H1 (cell line): ENCODE data around the gene CD96.

ENCODE experiments used
- CHD1 ChIP-seq: IDR thresholded peaks from 2 replicates; pipeline ENCODE4 v1.6.1; 2012; ENCODE audit warnings: low read depth, low read length, improper control_type of control experiment
- CTCF ChIP-seq, 3 experiments: IDR thresholded peaks; 1 replicate in 2 of 3; 2 replicates in 1 of 3; pipeline versions ENCODE4 v1.5.1 to v1.6.1; 2011; ENCODE audit warnings: low read length in 3 of 3, mild to moderate bottlenecking in 3 of 3, inconsistent platforms in 2 of 3, low read depth in 1 of 3, moderate library complexity in 1 of 3; ENCODE audit not compliant: insufficient read depth in 1 of 3; ENCODE audit errors: control extremely low read depth in 1 of 3
- EP300 ChIP-seq, 2 experiments: IDR thresholded peaks; 1 replicate in 1 of 2; 2 replicates in 1 of 2; pipeline ENCODE4 v1.6.1; 2011 to 2012; ENCODE audit warnings: low read depth in 2 of 2, low read length in 2 of 2, mild to moderate bottlenecking in 2 of 2, borderline replicate concordance in 1 of 2, inconsistent platforms in 1 of 2, moderate library complexity in 1 of 2
- MAX ChIP-seq: IDR thresholded peaks from 2 replicates; pipeline ENCODE4 v1.6.1; 2012; ENCODE audit warnings: inconsistent platforms
- POLR2A ChIP-seq, 2 experiments: IDR thresholded peaks; 1 replicate in 1 of 2; 2 replicates in 1 of 2; pipeline ENCODE4 v1.6.1; 2011; ENCODE audit warnings: low read depth in 2 of 2, low read length in 2 of 2, mild to moderate bottlenecking in 2 of 2; ENCODE audit errors: control extremely low read depth in 1 of 2
- RFX5 ChIP-seq: IDR thresholded peaks from 2 replicates; pipeline ENCODE4 v1.6.1; 2011; ENCODE audit warnings: low read depth, low read length, improper control_type of control experiment, borderline replicate concordance

- no peak for TF ChIP-seq EP300 (IDR thresholded peaks at IDR 0.05; ENCODE audit: borderline replicate concordance in 1 of 2, low read depth in 2 of 2, low read length in 2 of 2)
- TF ChIP-seq CTCF (IDR thresholded peaks at IDR 0.05; ENCODE audit: control extremely low read depth in 1 of 3, insufficient read depth in 1 of 3, low read depth in 1 of 3, low read length in 3 of 3) = no peak
- no peak for TF ChIP-seq RFX5
- no peak for TF ChIP-seq POLR2A (IDR thresholded peaks at IDR 0.05; ENCODE audit: control extremely low read depth in 1 of 2, low read depth in 2 of 2, low read length in 2 of 2)
- TF ChIP-seq CHD1 = no peak
- no peak for TF ChIP-seq MAX
These were observed 59.8 kb downstream of the CD96 start for GRCh38 chr3:111601810-111602209.
